ENCODE results near the gene IQGAP2.
"Not testable (repeated sequence)": the region's sequence is repeated elsewhere in the genome, so short reads cannot be mapped to it uniquely, and the experiment has no call there.

Gene IQGAP2

DNA sequence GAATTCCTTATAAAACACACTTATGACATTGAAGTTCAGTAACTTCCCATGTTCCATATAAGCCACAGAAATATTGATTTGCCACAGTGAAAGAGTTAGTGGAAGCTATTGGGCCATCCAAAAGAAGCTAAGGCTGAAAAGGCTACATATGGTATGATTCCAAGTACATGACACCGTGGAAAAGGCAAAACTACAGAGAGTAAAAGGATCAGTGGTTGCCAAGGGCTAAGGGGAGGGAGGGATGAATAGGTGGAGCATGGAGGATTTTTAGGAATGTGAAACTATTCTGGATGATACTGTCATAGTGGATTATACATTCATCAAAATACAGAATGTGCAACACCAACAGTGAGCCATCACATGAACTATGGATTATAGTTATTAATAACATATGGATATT, 110.4 kb downstream of the IQGAP2 start:
- DNase-seq: no peak

DNA sequence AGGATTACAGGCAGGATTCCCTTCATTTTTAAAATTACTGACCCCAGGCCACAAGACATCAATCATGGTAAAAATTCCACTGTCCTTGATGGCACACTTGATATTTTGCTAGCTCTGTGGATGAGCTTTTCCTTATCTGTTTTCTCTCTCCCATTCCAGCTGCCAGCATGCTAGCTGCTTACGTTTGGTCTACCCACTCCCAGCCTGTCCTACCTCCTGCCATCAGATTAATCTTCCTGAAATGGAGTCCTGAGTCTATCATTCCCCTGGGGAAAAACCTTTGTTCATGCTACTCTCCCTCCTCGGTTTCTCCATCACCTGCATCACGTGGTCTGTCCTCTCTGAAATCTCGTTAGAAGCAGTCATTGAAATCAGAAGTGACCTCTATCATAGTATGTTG, 111.2 kb downstream of the IQGAP2 start:
- no peak for DNase-seq

GRCh38 chr5:76514713-76515112, 111.6 kb downstream of the IQGAP2 start:
- DNase-seq: no peak

- DNase-seq: no peak
These were observed 114.2 kb downstream of the IQGAP2 start for GRCh38 chr5:76517334-76517733.

DNA sequence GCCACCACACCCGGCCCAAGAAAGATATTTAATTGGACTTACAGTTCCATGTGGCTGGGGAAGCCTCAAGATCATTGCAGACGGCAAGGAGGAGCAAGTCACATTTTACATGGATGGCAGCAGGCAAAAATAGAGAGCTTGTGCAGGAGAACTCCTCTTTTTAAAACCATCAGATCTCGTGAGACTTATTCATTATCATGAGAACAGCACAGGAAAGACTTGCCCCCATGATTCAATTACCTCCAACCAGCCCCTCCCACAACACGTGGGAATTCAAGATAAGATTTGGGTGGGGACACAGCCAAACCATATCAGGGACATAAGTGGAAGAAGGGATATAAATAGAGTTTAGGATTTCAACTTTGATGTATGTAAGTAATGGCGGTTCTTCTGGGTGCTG, 115.2 kb downstream of the IQGAP2 start:
- not testable (repeated sequence) for DNase-seq

- no peak for DNase-seq
These were observed 118.2 kb downstream of the IQGAP2 start for GRCh38 chr5:76521240-76521758.

GRCh38 chr5:76522103-76522935, 119.2 kb downstream of the IQGAP2 start:
- no peak for DNase-seq

DNA sequence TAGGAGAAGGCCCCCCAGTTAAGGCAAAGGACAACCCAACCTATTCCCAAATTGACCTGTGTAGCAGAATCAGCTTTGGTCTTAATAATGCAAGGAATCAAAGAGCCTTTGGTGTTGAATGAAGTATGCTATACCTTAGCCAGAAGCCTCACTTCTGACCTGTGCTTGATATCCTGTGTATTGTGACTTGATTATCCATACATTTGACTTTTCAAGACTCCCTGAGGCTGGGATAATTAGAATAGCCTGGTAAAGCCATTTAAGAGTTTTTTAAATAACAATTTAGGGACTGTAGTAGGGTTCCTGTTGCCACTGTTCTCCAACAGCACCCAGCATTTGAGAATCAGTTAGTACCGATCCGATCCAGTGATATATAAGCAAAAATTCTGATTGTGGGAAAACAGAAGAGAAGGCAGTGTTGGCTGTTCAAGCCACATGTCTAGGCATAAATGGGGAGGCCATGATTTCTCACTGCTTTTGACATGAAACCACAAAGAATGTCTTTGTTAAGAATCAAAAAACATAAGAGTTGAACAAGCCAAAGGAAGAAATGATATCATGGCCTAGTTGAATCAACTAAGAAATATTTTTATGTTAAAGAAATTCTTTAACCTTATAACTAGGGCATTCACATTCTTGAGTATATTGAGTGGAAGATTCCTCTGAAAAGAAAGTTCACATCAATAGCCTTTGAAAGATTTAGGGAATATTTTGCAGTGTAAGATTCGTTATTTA, 121.2 kb downstream of the IQGAP2 start:
- DNase-seq: no peak

DNA sequence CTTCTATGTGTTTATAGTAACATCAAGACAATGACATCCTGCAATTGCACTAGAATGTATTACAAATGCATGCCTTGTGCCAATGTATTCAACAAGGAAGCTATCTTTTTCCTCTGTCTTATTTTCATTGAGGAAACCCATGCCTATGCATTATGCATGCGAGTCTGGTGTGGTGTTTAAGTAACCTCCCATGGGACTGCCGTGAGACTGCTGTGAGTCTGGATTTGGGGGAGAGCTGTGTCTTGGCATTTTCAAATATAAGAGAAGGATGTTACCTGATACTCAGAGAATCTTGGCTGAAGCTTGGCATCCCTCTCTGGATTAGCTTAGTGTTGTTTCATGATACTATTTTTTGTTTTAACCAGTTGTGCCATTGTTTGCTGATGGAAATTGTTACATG, 121.8 kb downstream of the IQGAP2 start:
- no peak for DNase-seq

- no peak for DNase-seq
These were observed 122.9 kb downstream of the IQGAP2 start for GRCh38 chr5:76525956-76526355.

- DNase-seq: no peak
These were observed 124.0 kb downstream of the IQGAP2 start for GRCh38 chr5:76526950-76527583.

DNA sequence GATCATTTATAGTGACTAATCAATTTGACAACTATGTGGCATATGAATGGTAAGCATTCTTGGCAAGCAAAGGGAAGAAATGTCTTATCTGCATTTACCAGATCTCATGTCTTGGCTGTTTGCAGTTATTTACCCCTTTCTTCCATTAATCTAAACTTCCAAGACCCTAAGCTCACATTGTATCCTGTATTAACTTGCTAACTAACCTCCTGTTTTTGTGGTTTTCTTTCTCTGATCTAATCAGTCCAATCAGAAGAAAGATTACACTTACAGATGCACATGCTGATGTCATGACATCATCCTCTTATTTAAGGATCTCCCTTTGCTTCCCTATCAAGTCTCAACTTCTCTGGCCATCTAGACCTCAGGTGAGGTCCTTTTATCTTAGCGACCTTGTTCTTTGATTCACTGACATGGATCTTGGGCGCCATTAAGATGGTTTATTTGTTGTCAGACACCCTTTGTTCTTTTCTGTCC, 124.6 kb downstream of the IQGAP2 start:
- no peak for DNase-seq

DNA sequence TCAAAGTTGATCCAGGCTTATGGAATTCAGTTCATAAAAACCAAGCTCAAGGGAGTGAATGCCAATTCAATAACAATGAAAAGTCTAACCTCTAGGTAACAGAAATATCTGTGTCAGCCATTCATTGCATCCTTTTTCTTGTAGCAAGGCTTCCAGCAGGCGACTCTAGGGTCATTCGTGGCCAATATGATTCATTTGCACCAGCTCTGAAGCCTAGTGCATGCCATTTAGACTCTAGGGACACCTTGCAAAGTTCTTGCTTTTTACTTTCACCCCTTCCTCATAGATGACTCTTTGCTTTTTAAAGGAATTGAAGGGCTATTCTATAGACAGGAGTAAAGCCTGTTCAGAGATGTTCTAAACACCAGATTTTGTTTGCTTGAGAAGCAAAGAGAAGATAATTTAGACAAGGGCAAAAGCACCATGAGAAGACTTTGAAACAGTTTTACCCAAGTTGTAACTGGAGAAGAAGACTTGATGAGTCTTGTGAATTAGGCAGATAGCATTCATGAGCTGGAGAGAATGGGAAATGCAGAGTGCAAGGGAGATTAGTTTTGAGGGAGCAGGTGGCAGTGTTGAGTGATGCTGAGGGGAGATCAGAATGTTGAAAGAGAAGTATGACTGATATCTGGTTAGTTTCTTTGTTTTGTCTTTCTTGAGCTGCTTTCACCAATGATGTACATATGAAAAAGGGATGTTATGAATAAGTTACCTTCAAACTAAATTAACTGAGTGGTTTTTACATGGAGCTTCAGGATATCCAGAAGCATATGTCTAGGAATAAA, 125.7 kb downstream of the IQGAP2 start:
- no peak for DNase-seq

- DNase-seq: no peak
These were observed 126.6 kb downstream of the IQGAP2 start for GRCh38 chr5:76529464-76530344.

GRCh38 chr5:76532052-76532451, 129.0 kb downstream of the IQGAP2 start:
- DNase-seq: no peak

- no peak for DNase-seq
These were observed 129.9 kb downstream of the IQGAP2 start for GRCh38 chr5:76532973-76533372.

- DNase-seq: no peak
These were observed 132.5 kb downstream of the IQGAP2 start for GRCh38 chr5:76535577-76535976.

DNA sequence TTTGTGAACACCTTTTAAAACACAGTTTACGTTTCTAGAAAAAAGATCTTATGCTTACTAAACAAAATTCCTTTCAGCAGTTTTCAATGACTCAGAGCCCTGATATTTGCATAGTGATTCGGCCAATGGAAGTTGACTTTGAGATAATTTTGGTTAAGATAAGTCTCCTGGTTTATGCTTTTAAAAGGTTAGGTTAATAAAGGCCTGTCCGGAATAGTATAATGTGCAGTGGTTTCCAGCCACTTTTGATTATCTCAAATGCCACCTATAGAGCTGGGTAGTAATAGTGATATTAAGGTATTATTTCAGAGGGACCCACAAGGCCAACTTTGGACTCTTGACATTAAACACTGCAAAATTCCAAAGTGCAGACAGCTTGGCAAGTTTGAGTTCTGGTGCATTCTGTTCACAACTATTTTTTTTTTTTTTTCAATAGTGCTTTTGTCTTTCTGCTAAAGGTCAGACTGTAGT, 134.0 kb downstream of the IQGAP2 start:
- DNase-seq: no peak

DNA sequence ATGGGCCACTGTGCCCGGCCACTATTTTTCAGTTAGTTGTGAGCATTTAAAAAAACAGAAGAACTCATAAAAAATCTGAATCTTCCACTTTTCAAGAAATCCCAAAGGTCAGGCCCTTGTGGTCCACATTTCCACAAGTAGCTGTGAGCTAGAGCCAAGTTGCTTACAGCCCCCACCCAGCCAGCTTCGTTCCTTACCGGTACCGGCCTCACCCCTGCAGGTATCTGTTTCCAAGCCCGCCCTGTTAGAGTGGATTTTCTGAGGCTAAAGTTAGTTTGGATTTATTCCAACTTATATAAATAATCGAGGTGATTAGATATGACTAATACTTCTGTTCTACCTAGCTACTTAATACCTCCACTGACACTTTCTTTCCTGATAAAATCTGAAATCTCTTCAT, 139.2 kb downstream of the IQGAP2 start:
- DNase-seq: no peak

DNA sequence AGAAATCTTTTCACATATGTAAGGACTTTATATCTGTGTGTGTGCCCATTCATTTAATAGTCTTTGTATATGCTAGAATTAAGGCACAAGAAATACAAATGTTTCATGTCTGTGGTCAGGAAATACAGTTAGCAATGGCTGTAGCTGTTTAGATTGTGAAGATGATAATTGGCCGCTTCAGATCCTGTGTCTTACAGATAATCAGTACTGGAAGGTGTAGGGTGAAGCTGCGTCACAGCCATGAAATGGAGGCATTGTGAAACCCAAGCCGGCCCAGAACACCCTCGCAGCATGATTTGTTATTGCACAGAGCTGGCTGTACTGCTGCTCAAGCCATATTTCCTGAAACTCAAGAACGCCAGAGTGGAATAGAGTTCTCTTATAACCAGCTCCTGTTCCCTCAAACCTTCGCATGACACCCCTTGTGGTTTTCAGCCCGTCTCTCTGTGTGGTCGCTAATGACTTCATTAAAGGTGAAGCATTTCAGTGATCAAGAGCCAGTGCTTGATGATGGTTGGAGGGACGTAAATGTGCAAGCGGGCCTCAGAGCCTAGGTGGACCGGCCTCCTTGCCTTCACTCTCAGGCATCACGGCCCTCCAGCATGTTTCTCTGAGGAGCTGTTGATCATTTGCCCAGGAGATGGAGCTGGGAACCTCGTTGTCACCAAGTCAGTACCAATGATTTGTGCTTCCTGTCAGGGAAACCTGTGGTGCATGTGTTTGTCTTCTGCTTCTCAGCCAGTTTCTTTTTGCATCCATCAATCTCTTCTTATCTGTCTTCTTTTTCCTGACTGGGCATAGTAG, 140.0 kb downstream of the IQGAP2 start:
- peak; percentile 58 for DNase-seq
